Astrocyte of the cerebellum (primary cell): ENCODE results near the gene PHYHIPL.

ENCODE experiments used
- DNase-seq: peaks from one replicate; pipeline ENCODE4 v3.0.0-alpha.2; 2011; ENCODE audit warnings: low read depth
- H3K4me3 ChIP-seq: 2 replicates; pipeline ENCODE4 v1.5.1; 2011; ENCODE audit warnings: mild to moderate bottlenecking, low read depth, low read length, moderate library complexity
- in situ Hi-C: cut with HindIII; loops from 2 replicates; pipeline ENCODE4 v1.10.0; 2017; ENCODE audit warnings: low sequenced_read_pairs
- TF ChIP-seq, protein P1 (sequence below): IDR thresholded peaks from 2 replicates; pipeline ENCODE4 v1.5.1; 2012; ENCODE audit warnings: low read length, low read depth, moderate library complexity, mild to moderate bottlenecking; ENCODE audit errors: missing control alignments

Gene PHYHIPL

DNA sequence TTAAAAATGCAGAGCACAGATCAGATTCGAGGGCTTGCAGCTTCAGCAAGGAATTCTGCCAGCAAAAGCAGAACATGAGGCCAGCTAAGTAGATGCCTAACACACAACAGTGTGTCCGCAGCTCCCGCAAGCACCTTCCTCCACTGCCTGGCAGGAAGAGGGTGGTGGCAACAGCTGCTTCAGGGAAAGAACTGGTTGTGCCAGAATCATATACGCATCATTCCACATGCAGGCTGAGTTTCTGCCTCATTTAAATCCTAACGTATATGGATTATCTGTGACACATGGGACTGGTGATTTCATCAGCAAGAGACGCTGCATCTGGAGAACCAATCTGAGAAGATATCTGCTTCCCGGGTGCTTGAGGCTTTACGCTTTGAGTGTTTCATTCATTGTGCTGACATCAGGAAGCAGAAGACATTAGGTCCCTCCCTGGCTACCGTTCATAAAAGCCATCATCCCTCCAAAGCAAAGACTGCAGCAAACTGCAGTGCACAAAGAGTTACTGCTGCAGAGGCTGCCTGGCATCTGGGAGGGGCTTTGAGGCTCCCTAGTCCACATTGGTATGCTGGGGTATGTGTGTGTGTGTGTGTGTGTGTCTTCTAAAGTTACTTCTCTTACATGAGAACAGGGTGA is 107.1 kb downstream of the PHYHIPL start:
- in situ Hi-C loops: no loop called here
- TF ChIP-seq, protein P1, sequence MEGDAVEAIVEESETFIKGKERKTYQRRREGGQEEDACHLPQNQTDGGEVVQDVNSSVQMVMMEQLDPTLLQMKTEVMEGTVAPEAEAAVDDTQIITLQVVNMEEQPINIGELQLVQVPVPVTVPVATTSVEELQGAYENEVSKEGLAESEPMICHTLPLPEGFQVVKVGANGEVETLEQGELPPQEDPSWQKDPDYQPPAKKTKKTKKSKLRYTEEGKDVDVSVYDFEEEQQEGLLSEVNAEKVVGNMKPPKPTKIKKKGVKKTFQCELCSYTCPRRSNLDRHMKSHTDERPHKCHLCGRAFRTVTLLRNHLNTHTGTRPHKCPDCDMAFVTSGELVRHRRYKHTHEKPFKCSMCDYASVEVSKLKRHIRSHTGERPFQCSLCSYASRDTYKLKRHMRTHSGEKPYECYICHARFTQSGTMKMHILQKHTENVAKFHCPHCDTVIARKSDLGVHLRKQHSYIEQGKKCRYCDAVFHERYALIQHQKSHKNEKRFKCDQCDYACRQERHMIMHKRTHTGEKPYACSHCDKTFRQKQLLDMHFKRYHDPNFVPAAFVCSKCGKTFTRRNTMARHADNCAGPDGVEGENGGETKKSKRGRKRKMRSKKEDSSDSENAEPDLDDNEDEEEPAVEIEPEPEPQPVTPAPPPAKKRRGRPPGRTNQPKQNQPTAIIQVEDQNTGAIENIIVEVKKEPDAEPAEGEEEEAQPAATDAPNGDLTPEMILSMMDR: no peak
- no peak for DNase-seq

DNA sequence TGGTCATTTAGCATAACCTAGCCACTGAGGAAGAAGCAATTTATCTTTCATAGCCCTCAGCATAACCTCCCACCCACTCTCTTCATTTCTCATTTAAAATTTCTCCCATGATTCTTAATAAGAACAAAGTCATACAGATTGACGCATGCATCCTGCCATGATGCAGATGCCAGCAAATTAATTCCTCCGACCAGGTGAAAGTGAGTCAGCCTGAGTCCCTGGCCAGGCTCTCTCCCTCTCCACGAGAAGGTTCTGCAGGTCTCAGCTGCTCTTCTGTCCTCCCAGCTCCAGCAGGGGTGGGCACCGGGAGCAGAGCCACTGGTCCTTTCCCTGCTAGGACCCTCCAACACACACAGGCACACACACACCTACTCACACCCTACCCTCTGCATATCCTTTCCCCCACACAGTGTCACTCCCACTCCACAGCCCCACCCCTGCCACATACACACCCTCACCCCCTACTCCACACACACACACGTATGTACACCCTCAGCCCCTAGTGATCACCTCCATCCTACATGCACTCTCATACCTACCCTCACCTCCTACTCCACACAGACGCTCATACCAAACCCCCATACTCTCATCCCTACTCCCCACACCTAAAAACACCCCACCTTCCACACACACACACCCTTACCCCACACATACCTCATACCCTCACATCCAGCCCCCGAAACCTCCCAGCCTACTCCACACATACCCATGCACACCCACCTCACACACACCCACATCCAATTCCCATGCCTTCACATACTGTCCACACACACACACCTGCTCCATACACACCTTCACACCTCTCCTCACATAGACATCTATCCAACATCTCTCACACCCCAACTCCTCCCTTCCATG is 107.9 kb downstream of the PHYHIPL start:
- no peak for DNase-seq
- H3K4me3 ChIP-seq: no peak overlapping the region
- TF ChIP-seq, protein P1: no peak
- in situ Hi-C loops: no loop called here

More for the DNA sequence above, 107.1 kb downstream of the PHYHIPL start:
- no peak overlapping the region for H3K4me3 ChIP-seq

DNA sequence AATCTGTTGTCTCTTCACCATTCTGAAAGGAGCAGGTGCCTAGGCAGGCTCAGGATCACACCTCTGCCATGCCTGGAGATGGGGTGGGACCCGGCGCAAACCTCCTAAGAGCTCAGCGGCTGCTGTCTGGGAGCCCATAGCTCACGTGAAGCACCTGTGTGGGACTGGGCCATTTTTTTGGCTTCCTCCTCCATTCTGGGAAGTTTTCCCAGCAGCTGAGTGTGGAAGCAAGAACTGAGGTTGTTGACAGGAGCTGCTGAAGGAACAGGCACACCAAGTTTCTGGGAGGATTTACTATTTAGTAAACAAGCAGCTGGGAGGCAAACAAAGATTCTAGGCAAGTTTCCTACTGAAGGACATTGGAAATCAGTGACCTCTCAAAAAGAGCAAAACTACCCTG is 108.6 kb downstream of the PHYHIPL start:
- no peak for DNase-seq
- TF ChIP-seq, protein P1: no peak
- no peak overlapping the region for H3K4me3 ChIP-seq
- in situ Hi-C loops: no loop called here

DNA sequence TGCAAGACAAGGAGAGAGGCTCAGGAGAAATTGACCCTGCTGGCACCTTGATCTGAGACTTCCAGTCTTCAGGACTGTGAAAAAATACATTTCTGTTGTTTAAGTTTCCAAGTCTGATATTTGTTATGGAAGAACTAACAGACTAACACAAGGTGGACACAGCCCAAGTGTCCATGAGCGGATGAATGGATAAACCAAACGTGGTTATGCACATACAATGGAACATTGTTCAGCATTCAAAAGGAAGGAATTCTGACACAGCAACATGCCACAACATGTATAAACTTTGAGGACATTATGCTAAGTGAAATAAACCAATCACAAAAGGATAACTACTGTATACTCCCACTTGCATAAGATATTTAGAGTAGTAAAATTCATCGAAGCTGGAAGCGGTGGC is 109.4 kb downstream of the PHYHIPL start:
- TF ChIP-seq, protein P1: no peak
- in situ Hi-C loops: no loop called here
- DNase-seq: no peak
- H3K4me3 ChIP-seq: no peak overlapping the region

DNA sequence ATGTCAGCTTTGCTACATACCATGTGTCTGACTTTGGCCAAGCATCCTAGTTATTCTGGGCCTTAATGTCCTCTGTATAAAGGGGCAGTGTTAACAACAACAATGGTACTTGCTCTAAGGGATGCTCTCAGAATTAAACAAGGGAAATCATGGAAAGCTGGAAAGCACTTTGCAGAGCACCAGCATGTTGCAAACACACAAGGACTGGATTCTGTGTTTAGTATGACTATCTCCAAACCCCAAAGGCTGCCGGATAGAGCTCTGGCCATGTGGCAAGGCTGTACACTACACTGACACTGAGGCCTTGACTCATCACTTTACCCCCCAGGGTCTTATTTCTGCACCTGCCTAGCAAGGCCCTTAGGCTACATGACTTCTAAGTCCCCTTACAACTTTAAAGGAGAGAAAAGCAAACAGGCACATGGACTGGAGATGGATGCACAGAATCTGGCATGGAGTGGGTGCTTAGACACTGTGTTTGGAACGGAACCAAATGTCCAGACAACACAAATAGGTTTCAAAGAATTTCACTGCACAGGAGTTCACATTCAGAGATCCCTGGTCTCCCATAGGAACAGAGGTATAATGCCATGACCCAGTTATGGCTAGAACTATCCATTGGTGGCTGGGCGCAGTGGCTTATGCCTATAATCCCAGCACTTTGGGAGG is 111.3 kb downstream of the PHYHIPL start:
- no peak overlapping the region for H3K4me3 ChIP-seq
- in situ Hi-C loops: no loop called here
- TF ChIP-seq, protein P1: no peak
- DNase-seq: no peak

DNA sequence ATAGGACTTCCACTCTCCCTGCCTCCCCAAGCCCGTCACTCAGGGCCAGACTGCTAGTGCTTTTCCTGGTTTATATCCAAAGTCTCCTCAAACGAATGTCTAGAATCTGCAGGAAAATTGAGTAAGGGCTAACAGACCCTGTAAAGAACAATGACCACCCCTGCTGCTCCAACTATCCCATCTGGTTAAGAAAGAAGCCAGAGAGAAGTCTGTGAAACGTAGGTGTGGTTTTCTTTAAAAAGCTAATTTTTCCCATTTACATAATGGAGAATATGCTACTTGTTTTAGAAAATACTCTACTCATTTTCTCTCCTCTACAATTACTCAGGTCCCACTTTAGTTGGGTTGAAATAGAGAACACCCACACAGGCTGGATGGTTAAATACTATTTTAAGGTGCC is 113.4 kb downstream of the PHYHIPL start:
- no peak for DNase-seq
- TF ChIP-seq, protein P1: no peak
- no peak overlapping the region for H3K4me3 ChIP-seq
- in situ Hi-C loops: no loop called here
